Rectal smooth muscle tissue (tissue), 1 donor: ENCODE data around the gene SLC35G3.
"Not testable (repeated sequence)": the region's sequence is repeated elsewhere in the genome, so short reads cannot be mapped to it uniquely, and the experiment has no call there.

Experiments
- H3K27ac ChIP-seq: one replicate; pipeline ENCODE4 v1.7.0; 2013; ENCODE audit warnings: low read depth, low read length, inconsistent platforms
- H3K27me3 ChIP-seq: one replicate; pipeline ENCODE4 v1.7.0; 2013; ENCODE audit warnings: low read length; ENCODE audit not compliant: control insufficient read depth, insufficient read depth
- H3K36me3 ChIP-seq: one replicate; pipeline ENCODE4 v1.7.0; 2013; ENCODE audit warnings: low read length; ENCODE audit not compliant: control insufficient read depth, insufficient read depth
- H3K4me1 ChIP-seq: one replicate; pipeline ENCODE4 v1.7.0; 2013; ENCODE audit warnings: low read length; ENCODE audit not compliant: control insufficient read depth, insufficient read depth
- H3K4me3 ChIP-seq: one replicate; pipeline ENCODE4 v1.7.0; 2013; ENCODE audit warnings: low read length
- H3K9ac ChIP-seq: one replicate; pipeline ENCODE4 v1.7.0; 2013; ENCODE audit warnings: low read length

Gene SLC35G3

DNA sequence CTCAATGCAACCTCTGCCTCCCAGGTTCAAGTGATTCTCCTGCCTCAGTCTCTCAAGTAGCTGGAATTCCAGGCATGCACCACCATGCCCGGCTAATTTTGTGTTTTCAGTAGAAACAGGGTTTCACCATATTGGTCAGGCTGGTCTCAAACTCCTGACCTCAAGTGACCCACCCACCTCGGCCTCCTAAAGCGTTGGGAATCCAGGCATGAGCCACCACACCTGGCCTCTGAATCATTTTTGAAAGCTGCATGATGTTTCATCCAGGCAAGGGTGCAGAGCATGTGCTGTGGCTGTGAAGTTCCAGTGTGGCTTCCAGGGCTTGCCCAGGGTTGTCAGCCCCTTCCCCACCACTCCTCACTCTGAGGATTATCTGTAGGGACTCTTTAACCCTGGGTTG, 21.9 kb downstream of the SLC35G3 start:
- not testable (repeated sequence) for H3K27me3 ChIP-seq, H3K9ac ChIP-seq, H3K36me3 ChIP-seq, H3K4me3 ChIP-seq, H3K4me1 ChIP-seq, H3K27ac ChIP-seq

GRCh38 chr17:35171834-35172233, 22.4 kb downstream of the SLC35G3 start:
- no peak overlapping the region for H3K4me3 ChIP-seq
- no peaks in the 10 kb centered on the region for H3K27me3 ChIP-seq
- H3K4me1 ChIP-seq = no peaks in the 10 kb centered on the region
- no peak overlapping the region for H3K27ac ChIP-seq
- no peaks in the 10 kb centered on the region for H3K36me3 ChIP-seq
- H3K9ac ChIP-seq = no peak overlapping the region

- Histone ChIP-seq H3K36me3 (no peaks in the 10 kb centered on the region), H3K4me3 (no peak overlapping the region), H3K9ac (no peak overlapping the region), H3K27ac (no peak overlapping the region), H3K27me3 (no peaks in the 10 kb centered on the region), H3K4me1 (no peaks in the 10 kb centered on the region)
Observed at GRCh38 chr17:35170968-35171771, 23.0 kb downstream of the SLC35G3 start.

DNA sequence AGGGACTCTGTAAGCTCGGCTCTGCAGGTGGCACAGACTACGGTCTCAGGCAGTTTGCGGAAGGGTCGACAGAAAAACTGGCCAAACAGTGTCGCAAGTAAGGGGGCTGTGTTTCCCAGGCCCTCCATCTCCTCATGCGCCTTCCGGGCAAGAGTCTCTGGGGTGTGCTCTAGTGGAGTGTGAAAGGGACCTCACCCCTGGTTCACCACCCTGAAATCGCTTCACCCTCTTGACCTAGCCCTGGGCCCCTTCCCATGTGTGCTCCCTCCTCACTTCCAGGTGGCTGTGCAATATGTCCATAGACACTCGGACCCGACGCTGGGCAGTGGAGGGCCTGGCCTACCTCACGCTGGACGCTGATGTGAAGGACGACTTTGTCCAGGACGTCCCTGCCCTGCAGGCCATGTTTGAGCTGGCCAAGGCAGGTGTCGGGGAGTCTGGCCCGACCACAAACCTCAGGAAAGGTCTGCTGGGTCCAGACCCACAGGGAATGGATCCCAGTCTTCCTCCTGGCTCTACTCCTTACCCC, 24.3 kb downstream of the SLC35G3 start:
- Histone ChIP-seq H3K4me1 (no peaks in the 10 kb centered on the region), H3K27ac (no peak overlapping the region), H3K4me3 (no peak overlapping the region), H3K9ac (no peak overlapping the region), H3K27me3 (no peaks in the 10 kb centered on the region), H3K36me3 (no peaks in the 10 kb centered on the region)

- Histone ChIP-seq H3K27ac (no peak overlapping the region), H3K4me3 (no peak overlapping the region), H3K4me1 (no peaks in the 10 kb centered on the region), H3K27me3 (no peaks in the 10 kb centered on the region), H3K9ac (no peak overlapping the region), H3K36me3 (no peaks in the 10 kb centered on the region)
Observed at GRCh38 chr17:35167666-35168065, 26.5 kb downstream of the SLC35G3 start.

DNA sequence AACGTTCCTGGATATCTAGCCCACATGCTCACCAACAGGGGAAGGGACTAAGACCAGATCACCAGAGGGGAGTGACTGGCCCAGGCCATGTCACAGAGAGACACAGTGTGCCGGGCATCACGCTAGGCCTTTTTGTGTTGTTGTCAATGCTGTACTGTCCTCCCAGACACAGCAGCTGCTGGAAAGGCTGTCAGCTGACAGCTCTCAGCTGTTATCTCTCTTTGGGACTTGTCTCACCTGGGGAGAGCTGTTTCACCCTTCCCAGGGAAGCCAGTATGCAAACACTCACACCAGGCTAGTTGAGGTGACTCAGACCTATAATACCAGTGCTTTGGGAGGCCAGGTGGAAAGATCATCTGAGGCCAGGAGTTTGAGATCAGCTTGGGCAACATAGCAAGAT, 27.1 kb downstream of the SLC35G3 start:
- H3K27me3 ChIP-seq = no peaks in the 10 kb centered on the region
- no peaks in the 10 kb centered on the region for H3K4me1 ChIP-seq
- H3K9ac ChIP-seq = no peak overlapping the region
- no peak overlapping the region for H3K27ac ChIP-seq
- no peak overlapping the region for H3K4me3 ChIP-seq
- H3K36me3 ChIP-seq = no peaks in the 10 kb centered on the region

DNA sequence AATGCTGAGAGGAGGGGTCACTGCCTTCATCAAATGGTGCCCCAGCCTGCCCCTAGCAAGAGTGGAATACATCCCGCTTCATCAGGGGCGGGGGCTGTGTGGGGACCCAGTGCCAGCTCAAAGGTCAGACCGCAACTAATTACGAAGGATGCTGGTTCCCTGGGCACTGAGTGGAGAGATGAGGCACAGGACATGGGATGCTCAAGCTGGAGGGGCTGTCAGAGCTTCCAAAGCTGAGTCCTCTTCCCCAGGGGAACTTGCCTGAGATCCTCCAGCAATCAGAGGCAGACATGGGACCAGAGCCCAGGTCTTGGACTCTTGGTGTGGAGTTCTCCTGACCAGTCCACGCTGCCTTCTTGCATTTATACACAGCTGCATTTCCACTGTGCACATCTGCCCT, 27.7 kb downstream of the SLC35G3 start:
- no peak overlapping the region for H3K4me3 ChIP-seq
- no peaks in the 10 kb centered on the region for H3K4me1 ChIP-seq
- H3K27me3 ChIP-seq = no peaks in the 10 kb centered on the region
- no peak overlapping the region for H3K27ac ChIP-seq
- H3K36me3 ChIP-seq = no peaks in the 10 kb centered on the region
- no peak overlapping the region for H3K9ac ChIP-seq

DNA sequence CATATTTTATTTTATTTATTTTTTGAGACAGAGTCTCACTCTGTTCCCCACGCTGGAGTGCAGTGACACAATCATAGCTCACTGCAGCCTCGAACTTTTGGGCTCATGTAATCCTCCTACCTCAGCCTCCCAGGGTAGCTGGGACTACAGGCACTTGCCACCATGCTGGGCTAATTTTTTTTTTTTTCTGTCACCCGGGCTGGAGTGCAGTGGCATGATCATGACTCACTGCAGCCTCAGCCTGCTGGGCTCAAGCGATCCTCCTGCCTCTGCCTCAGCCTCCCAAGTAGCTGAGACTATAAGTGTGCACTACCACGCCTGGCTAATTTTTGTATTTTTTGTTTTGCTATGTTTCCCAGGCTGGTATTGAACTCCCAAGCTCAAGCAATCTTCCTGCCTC, 29.5 kb downstream of the SLC35G3 start:
- no peaks in the 10 kb centered on the region for H3K4me1 ChIP-seq
- H3K27ac ChIP-seq = no peak overlapping the region
- no peaks in the 10 kb centered on the region for H3K27me3 ChIP-seq
- H3K36me3 ChIP-seq = no peaks in the 10 kb centered on the region
- no peak overlapping the region for H3K4me3 ChIP-seq
- H3K9ac ChIP-seq = no peak overlapping the region

GRCh38 chr17:35163886-35164285, 30.3 kb downstream of the SLC35G3 start:
- Histone ChIP-seq H3K4me1 (no peaks in the 10 kb centered on the region), H3K27ac (no peak overlapping the region), H3K36me3 (no peaks in the 10 kb centered on the region), H3K4me3 (no peak overlapping the region), H3K27me3 (no peaks in the 10 kb centered on the region), H3K9ac (no peak overlapping the region)

DNA sequence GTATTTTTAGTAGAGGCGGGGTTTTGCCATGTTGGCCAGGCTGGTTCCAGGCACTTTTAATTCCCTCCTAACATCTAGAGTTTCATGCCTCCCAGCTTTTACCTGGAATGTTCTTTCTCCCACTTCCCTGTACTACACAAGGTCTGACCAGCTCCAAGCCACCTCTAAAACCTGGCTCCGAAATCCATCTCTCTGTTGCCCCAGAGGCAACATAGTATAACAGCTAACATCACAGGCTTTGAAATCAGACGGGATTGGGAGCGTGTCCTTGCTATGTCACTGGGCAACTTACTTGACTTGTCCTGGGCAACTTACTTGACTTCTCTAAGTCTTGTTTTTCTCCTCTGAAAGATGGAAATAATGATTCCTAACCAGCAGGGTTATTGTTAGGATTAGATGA, 31.4 kb downstream of the SLC35G3 start:
- Histone ChIP-seq H3K27ac (no peak overlapping the region), H3K4me3 (no peak overlapping the region), H3K27me3 (no peaks in the 10 kb centered on the region), H3K9ac (no peak overlapping the region), H3K4me1 (no peaks in the 10 kb centered on the region), H3K36me3 (no peaks in the 10 kb centered on the region)

GRCh38 chr17:35161281-35161761, 32.9 kb downstream of the SLC35G3 start:
- Histone ChIP-seq H3K4me1 (no peaks in the 10 kb centered on the region), H3K4me3 (no peak overlapping the region), H3K27ac (no peak overlapping the region), H3K27me3 (no peaks in the 10 kb centered on the region), H3K9ac (no peak overlapping the region), H3K36me3 (no peaks in the 10 kb centered on the region)

DNA sequence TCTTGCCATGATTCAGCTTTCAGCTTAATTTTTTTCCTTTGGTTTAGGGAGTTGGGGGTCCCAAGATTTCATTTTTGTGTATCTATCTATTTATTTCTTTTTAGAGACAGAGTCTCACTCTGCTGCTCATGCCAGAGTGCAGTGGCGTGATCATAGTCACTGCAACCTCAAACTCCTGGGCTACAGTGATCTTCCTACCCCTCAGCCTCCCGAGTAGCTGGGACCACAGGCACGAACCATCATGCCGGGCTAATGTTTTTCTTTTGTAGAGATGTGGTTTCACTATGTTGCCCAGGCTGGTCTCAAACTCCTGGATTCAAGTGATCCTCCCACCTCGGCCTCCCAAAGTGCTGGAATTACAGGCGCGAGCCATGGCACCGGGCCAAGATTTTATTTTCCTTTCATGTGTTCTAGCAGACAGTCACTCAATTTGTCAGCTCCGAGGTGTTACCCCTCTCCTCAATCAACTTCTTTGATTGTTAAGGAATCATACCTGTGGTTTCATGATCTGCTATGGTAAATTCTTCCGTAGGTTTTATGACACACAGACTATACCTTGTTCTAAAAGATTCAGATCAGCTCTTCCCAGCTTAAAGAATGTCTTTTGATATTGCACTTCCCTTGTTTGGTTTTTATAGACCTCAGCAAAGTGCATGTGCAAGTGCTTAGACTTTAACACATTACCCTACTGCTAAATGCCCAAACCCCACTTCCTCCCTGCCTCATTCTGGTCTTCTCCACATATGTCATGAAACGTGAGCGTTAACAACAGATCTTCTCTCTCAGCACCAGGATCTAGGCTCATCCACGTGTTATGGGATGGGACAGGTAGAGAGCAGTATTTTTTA, 33.6 kb downstream of the SLC35G3 start:
- no peaks in the 10 kb centered on the region for H3K4me1 ChIP-seq
- H3K27ac ChIP-seq = no peak overlapping the region
- no peaks in the 10 kb centered on the region for H3K27me3 ChIP-seq
- H3K4me3 ChIP-seq = no peak overlapping the region
- H3K9ac ChIP-seq = no peak overlapping the region
- H3K36me3 ChIP-seq = no peaks in the 10 kb centered on the region
